K562 (cell line): ENCODE data around the gene PEX13. TPM values are rescaled to one million over a fixed set of nuclear protein-coding genes. Genes with fewer than 3 reads are reported as not detected.

Experiments
- ATAC-seq: fragments of 200-7000 bp; cut with Tn5 transposase; 3 replicates; pipeline ENCODE4 v1.9.1; 2020; ENCODE audit warnings: moderate library complexity
- BruUV-seq: library from RNA; stranded (reverse); fragments of 400-500 nt; replicated peaks from 2 replicates; lab custom pipeline; 2021; lab: Mats Ljungman, UMichigan
- CTCF ChIA-PET: fragments of 300-600 bp; formaldehyde crosslinking; extraction: SDS; loops from one replicate; lab custom pipeline; 2021; ENCODE audit warnings: low intra/inter-chr PET ratio; lab: Yijun Ruan, JAX
- POLR2A ChIA-PET: fragments of 300-600, 350-650 bp; sonication (Branson Sonifier 250); formaldehyde crosslinking; extraction: SDS; loops from one replicate; lab custom pipeline; 2021; ENCODE audit warnings: antibody characterized with exemption, inconsistent platforms; lab: Yijun Ruan, JAX
- DNase-seq, 4 experiments: peaks; one replicate each; pipeline versions ENCODE4 v3.0.0 to v3.0.0-alpha.2; 2011 to 2018; ENCODE audit warnings: low spot score in 3 of 4, mixed read lengths in 3 of 4; ENCODE audit errors: extremely low read depth in 1 of 4
- FAIRE-seq: peaks from 2 replicates; lab custom pipeline; 2011; peaks lifted over from hg19 to GRCh38; lab: Jason Lieb, UNC
- H2AFZ ChIP-seq: 2 replicates; pipeline ENCODE4 v1.6.0; 2011; ENCODE audit warnings: low read depth, low read length, control low read depth, inconsistent platforms
- H3K27ac ChIP-seq: fragments of 200-600 bp; 3 replicates; pipeline ENCODE4 v1.8.0; 2011; ENCODE audit warnings: low read depth, mild to moderate bottlenecking, control low read depth, inconsistent platforms, low read length, moderate library complexity, mixed read lengths; ENCODE audit errors: extremely low read depth
- H3K27me3 ChIP-seq, 2 experiments: fragments of 300-600 bp in 1 of 2; 2 replicates in 1 of 2; 3 replicates in 1 of 2; pipeline versions ENCODE4 v1.6.0 to v1.8.0; 2011; ENCODE audit warnings: inconsistent platforms in 2 of 2, low read length in 2 of 2, mild to moderate bottlenecking in 1 of 2, mixed read lengths in 1 of 2, moderate library complexity in 1 of 2; ENCODE audit not compliant: control insufficient read depth in 2 of 2, insufficient read depth in 2 of 2
- H3K36me3 ChIP-seq: fragments of 300-600 bp; 3 replicates; pipeline ENCODE4 v1.8.0; 2011; ENCODE audit warnings: mild to moderate bottlenecking, low read length, inconsistent platforms; ENCODE audit not compliant: control insufficient read depth, insufficient read depth
- H3K4me1 ChIP-seq, 2 experiments: fragments of 200-600 bp in 1 of 2; replicated peaks in 1 of 2; 2 replicates in 1 of 2; 3 replicates in 1 of 2; pipeline versions ENCODE4 v1.5.1 to v1.8.0; 2011; ENCODE audit warnings: inconsistent platforms in 2 of 2, low read length in 2 of 2, mild to moderate bottlenecking in 1 of 2, mixed read lengths in 1 of 2, moderate library complexity in 1 of 2; ENCODE audit not compliant: control insufficient read depth in 2 of 2, insufficient read depth in 2 of 2
- H3K4me2 ChIP-seq: 2 replicates; pipeline ENCODE4 v1.6.1; 2011; ENCODE audit warnings: low read length, control low read depth, inconsistent platforms, mixed read lengths; ENCODE audit not compliant: insufficient read depth
- H3K4me3 ChIP-seq: fragments of 200-600 bp; sonication (generic), shearing (Covaris generic); 2 replicates; pipeline ENCODE4 v1.5.1; 2016; ENCODE audit warnings: control low read depth, inconsistent platforms
- H3K79me2 ChIP-seq: fragments of 200-600 bp; 3 replicates; pipeline ENCODE4 v1.8.0; 2011; ENCODE audit warnings: low read length, inconsistent platforms; ENCODE audit not compliant: control insufficient read depth, insufficient read depth
- H3K9ac ChIP-seq, 2 experiments: 2 replicates each; pipeline versions ENCODE4 v1.6.0 to v1.6.1; 2011; ENCODE audit warnings: low read depth in 2 of 2, low read length in 2 of 2, control low read depth in 1 of 2, inconsistent platforms in 1 of 2, mild to moderate bottlenecking in 1 of 2, mixed read lengths in 1 of 2; ENCODE audit not compliant: insufficient read depth in 1 of 2
- H3K9me1 ChIP-seq: one replicate; pipeline ENCODE4 v1.6.0; 2011; ENCODE audit warnings: inconsistent platforms, mild to moderate bottlenecking, low read length, moderate library complexity; ENCODE audit not compliant: control insufficient read depth, insufficient read depth
- H3K9me3 ChIP-seq: replicated peaks from 2 replicates; pipeline ENCODE4 v1.5.1; 2011; ENCODE audit warnings: low read depth, low read length, inconsistent platforms; ENCODE audit not compliant: control insufficient read depth, insufficient read depth
- H4K20me1 ChIP-seq: replicated peaks from 2 replicates; pipeline ENCODE4 v1.6.1; 2011; ENCODE audit warnings: low read length, inconsistent platforms, mixed read lengths; ENCODE audit not compliant: control insufficient read depth, insufficient read depth
- ADNP ChIP-seq: fragments of 200-800 bp; sonication (Bioruptor generic); IDR thresholded peaks from 2 replicates; pipeline ENCODE4 v1.6.1; 2016; ENCODE audit warnings: missing genetic modification characterization, missing compliant biosample characterization
- BDP1 ChIP-seq: IDR thresholded peaks from 3 replicates; pipeline ENCODE4 v1.6.1; 2011; ENCODE audit not compliant: insufficient read length, insufficient read depth
- BMI1 ChIP-seq: fragments of 150-350 bp; IDR thresholded peaks from 2 replicates; pipeline ENCODE4 v1.6.1; 2014; ENCODE audit warnings: low read length
- C11orf30 ChIP-seq: fragments of 450-650 bp; IDR thresholded peaks from 2 replicates; pipeline ENCODE4 v1.6.1; 2016; ENCODE audit warnings: low read depth, mild to moderate bottlenecking
- CBFA2T2 ChIP-seq: fragments of 450-650 bp; conservative IDR thresholded peaks from 2 replicates; pipeline ENCODE4 v1.6.1; 2017; ENCODE audit warnings: mild to moderate bottlenecking
- CBX8 ChIP-seq: fragments of 200-600 bp; sonication (generic); IDR thresholded peaks from 2 replicates; pipeline ENCODE4 v1.6.1; 2012; ENCODE audit warnings: borderline replicate concordance, mixed run types, low read depth, mild to moderate bottlenecking, moderate library complexity, mixed read lengths, low read length, control low read depth, inconsistent platforms; ENCODE audit not compliant: poor library complexity, severe bottlenecking; ENCODE audit errors: extremely low read depth
- COPS2 ChIP-seq: fragments of 450-650 bp; conservative IDR thresholded peaks from 2 replicates; pipeline ENCODE4 v1.6.1; 2016; ENCODE audit warnings: mild to moderate bottlenecking, moderate library complexity
- E2F8 ChIP-seq: fragments of 450-650 bp; IDR thresholded peaks from 2 replicates; pipeline ENCODE4 v1.7.1; 2018; ENCODE audit warnings: mild to moderate bottlenecking, low read depth; ENCODE audit not compliant: partially characterized antibody
- GMEB1 ChIP-seq: fragments of 250-450 bp; sonication (Bioruptor Pico); IDR thresholded peaks from 2 replicates; pipeline ENCODE4 v1.4.0; 2020; ENCODE audit warnings: mild to moderate bottlenecking
- MAFK ChIP-seq: IDR thresholded peaks from 2 replicates; pipeline ENCODE4 v1.6.1; 2011; ENCODE audit warnings: low read length, improper control_type of control experiment
- NR4A1 ChIP-seq, 2 experiments: fragments of 250-450 bp in 1 of 2; fragments of 450-650 bp in 1 of 2; sonication (Bioruptor Pico) in 1 of 2; IDR thresholded peaks; 2 replicates each; pipeline versions ENCODE4 v1.4.0 to v1.6.1; 2016 to 2020; ENCODE audit warnings: mild to moderate bottlenecking in 2 of 2, missing compliant biosample characterization in 1 of 2, missing genetic modification characterization in 1 of 2, moderate library complexity in 1 of 2
- PCBP2 ChIP-seq: fragments of 200-400 bp; formaldehyde crosslinking; IDR thresholded peaks from 2 replicates; pipeline ENCODE4 v1.6.1; 2018; ENCODE audit warnings: low read length, low read depth, mild to moderate bottlenecking, moderate library complexity; ENCODE audit not compliant: poor library complexity, severe bottlenecking
- POLR2AphosphoS5 ChIP-seq: IDR thresholded peaks from 2 replicates; pipeline ENCODE4 v1.6.1; 2011; ENCODE audit warnings: mild to moderate bottlenecking, low read depth, low read length, moderate library complexity; ENCODE audit not compliant: control insufficient read depth, insufficient read depth
- RBBP5 ChIP-seq: fragments of 200-600 bp; sonication (generic); IDR thresholded peaks from 2 replicates; pipeline ENCODE4 v1.6.1; 2012; ENCODE audit warnings: borderline replicate concordance, mild to moderate bottlenecking, low read length, control low read depth, inconsistent platforms; ENCODE audit not compliant: insufficient read depth, poor library complexity, severe bottlenecking
- RFX1 ChIP-seq: fragments of 450-650 bp; IDR thresholded peaks from 2 replicates; pipeline ENCODE4 v1.6.1; 2016; ENCODE audit warnings: mild to moderate bottlenecking, moderate library complexity
- SAFB2 ChIP-seq: fragments of 200-400 bp; formaldehyde crosslinking; IDR thresholded peaks from 2 replicates; pipeline ENCODE4 v1.6.1; 2018; ENCODE audit warnings: borderline replicate concordance, low read length, low read depth, moderate library complexity; ENCODE audit not compliant: severe bottlenecking
- SMAD1 ChIP-seq: fragments of 150-350 bp; IDR thresholded peaks from 2 replicates; pipeline ENCODE4 v1.6.1; 2014; ENCODE audit warnings: low read length, low read depth; ENCODE audit not compliant: partially characterized antibody
- WHSC1 ChIP-seq: IDR thresholded peaks from one replicate; pipeline ENCODE4 v1.6.1; 2012; ENCODE audit warnings: low read length, control low read depth, inconsistent platforms
- ZKSCAN3 ChIP-seq: fragments of 250-450 bp; sonication (Bioruptor Pico); IDR thresholded peaks from 2 replicates; pipeline ENCODE4 v1.4.0; 2020
- ZNF134 ChIP-seq: fragments of 250-450 bp; sonication (Bioruptor Pico); conservative IDR thresholded peaks from 2 replicates; pipeline ENCODE4 v1.4.0; 2020
- WGBS: fragments of 100-300 bp; shearing (Covaris generic); methylation state at CpG from one replicate; pipeline ENCODE4 v1.1.6; 2016; ENCODE audit warnings: low coverage, mixed read lengths; ENCODE audit not compliant: insufficient coverage; ENCODE audit errors: missing lambda C conversion rate; 5-methylcytosine and 5-hydroxymethylcytosine counted together
- in situ Hi-C: fragments of 300-500 bp; cut with MboI; formaldehyde crosslinking; loops from 4 replicates; pipeline ENCODE4 v1.15.0; 2018; ENCODE audit warnings: inconsistent platforms, mixed read lengths
- intact Hi-C: fragments of 100-400 bp; cut with micrococcal nuclease; formaldehyde crosslinking; loops from 2 replicates; pipeline ENCODE4 v1.14.2; 2022
- polyA plus RNA-seq, 8 experiments: library from polyadenylated mRNA; depleted of rRNA in 4 of 8; stranded (reverse) in 5 of 8; unstranded in 3 of 8; fragments of >200 nt; fragmentation: Nextera tagmentation in 2 of 8; fragmentation: Illumina TruSeq in 1 of 8; extraction: Ambion mirVana in 2 of 8; extraction: Trizol in 1 of 8; gene quantifications; 2 replicates each; pipeline versions ENCODE4 v1.2.1 to v1.2.3, GENCODE V29; 2011 to 2014; ENCODE audit warnings: inconsistent platforms in 1 of 8, missing spikeins in 1 of 8
- total RNA-seq, 7 experiments: library from RNA; depleted of rRNA in 6 of 7; stranded (reverse); fragments of >200 nt in 6 of 7; fragmentation: Illumina TruSeq in 2 of 7; extraction: Trizol in 2 of 7; gene quantifications; 2 replicates each; pipeline versions ENCODE4 v1.2.1 to v1.2.3, GENCODE V29; 2011 to 2021; ENCODE audit warnings: low replicate concordance in 1 of 7

The PEX13 gene
- total and polyA plus RNA-seq, 9 of the 15 experiments (the other 6 are each of a cell fraction or from before 2014, with no cell fraction given): 4.0 to 30.4 (median 18.8) TPM

GRCh38 chr2:60973705-60974104 is 43.8 kb upstream of the PEX13 start:
- Histone ChIP-seq H3K9me3 (no peaks in the 10 kb centered on the region), H3K27ac (no peak overlapping the region), H3K4me2 (no peak overlapping the region), H2AFZ (no peak overlapping the region), H3K79me2 (no peaks in the 10 kb centered on the region), H3K36me3 (no peaks in the 10 kb centered on the region), H3K4me3 (no peak overlapping the region), H3K9me1 (no peaks in the 10 kb centered on the region), H3K27me3 (no peaks in the 10 kb centered on the region), H4K20me1 (no peaks in the 10 kb centered on the region), H3K9ac (no peak overlapping the region), H3K4me1 (peaks cover 0 to 9% of the 10 kb centered on the region in 2 experiments; a peak in 1 of 5 replicates)
- intact Hi-C loops: no loop called here
- TF ChIP-seq NR4A1 (CRISPR knock-in tag; IDR thresholded peaks at IDR 0.05) (no peak), NR4A1 (tag; IDR thresholded peaks at IDR 0.05) (no peak), SMAD1 (no peak), BDP1 (no peak), WHSC1 (no peak), ADNP (tag) (no peak), E2F8 (no peak), ZNF134 (CRISPR knock-in tag) (no peak), PCBP2 (no peak), SAFB2 (no peak), RFX1 (no peak), POLR2AphosphoS5 (no peak), C11orf30 (no peak), COPS2 (no peak), MAFK (no peak), GMEB1 (CRISPR knock-in tag) (no peak), CBFA2T2 (no peak), BMI1 (no peak), CBX8 (no peak), ZKSCAN3 (CRISPR knock-in tag) (no peak), RBBP5 (no peak)
- in situ Hi-C loops: no loop called here
- 28% methylated on average over 4 of the region's 5 CpGs for WGBS
- no peak for DNase-seq
- FAIRE-seq: no peak
- POLR2A ChIA-PET: interaction anchor here (1.3 to 1.9 kb wide), 2 partner anchors 9 to 13 kb away, joined by 3 to 5 read pairs; no protein-coding TSS in a partner anchor
- ATAC-seq: no peak; the same call in 2 of the 3 replicates
- BruUV-seq: no TSS peak
- CTCF ChIA-PET: no interaction called here
